Motor neuron (in vitro differentiated cells): ENCODE data around the gene DCC. TPM values are rescaled to one million over a fixed set of nuclear protein-coding genes. Genes with fewer than 3 reads are reported as not detected.

Experiments
- ATAC-seq, 8 experiments: fragments of 200-7000 bp; cut with Tn5 transposase; replicated peaks in 6 of 8; 2 replicates each; pipeline ENCODE4 v1.8.0; 2021; ENCODE audit warnings: mild to moderate bottlenecking in 8 of 8, moderate library complexity in 8 of 8
- H3K27ac ChIP-seq, 2 donors: fragments of 250-450 bp; sonication (Bioruptor Pico); 2 replicates each; pipeline ENCODE4 v1.9.0; 2021; ENCODE audit warnings: antibody characterized with exemption in 2 of 2, mild to moderate bottlenecking in 2 of 2, moderate library complexity in 1 of 2
- H3K4me1 ChIP-seq, 2 donors: fragments of 250-450 bp; sonication (Bioruptor Pico); replicated peaks in 1 of 2; 2 replicates each; pipeline ENCODE4 v1.6.1; 2021; ENCODE audit warnings: antibody characterized with exemption in 2 of 2, mild to moderate bottlenecking in 2 of 2, moderate library complexity in 1 of 2
- H3K4me3 ChIP-seq, 5 donors: fragments of 250-450 bp; sonication (Bioruptor Pico); 2 replicates each; pipeline ENCODE4 v1.9.0; 2021; ENCODE audit warnings: antibody characterized with exemption in 5 of 5, mild to moderate bottlenecking in 5 of 5, moderate library complexity in 4 of 5
- WGBS, 10 experiments: fragments of 450-650 bp; shearing (Covaris generic); methylation state at CpG; one replicate each; pipeline ENCODE4 v1.0.0; 2022; 5-methylcytosine and 5-hydroxymethylcytosine counted together
- in situ Hi-C, 9 experiments: fragments of 400-800 bp; cut with MboI; loops; one replicate each; pipeline ENCODE4 v1.15.0; 2021; ENCODE audit warnings: low sequenced_read_pairs in 9 of 9, low pct_unique_long_range_greater_than_20kb in 2 of 9; ENCODE audit not compliant: unreplicated experiment in 9 of 9
- total RNA-seq, 8 experiments: library from RNA; unstranded; fragments of 300-600 nt; gene quantifications; 2 replicates each; pipeline versions ENCODE4 v1.2.3 to v1.2.4, GENCODE V29; 2022

The DCC gene, protein sequence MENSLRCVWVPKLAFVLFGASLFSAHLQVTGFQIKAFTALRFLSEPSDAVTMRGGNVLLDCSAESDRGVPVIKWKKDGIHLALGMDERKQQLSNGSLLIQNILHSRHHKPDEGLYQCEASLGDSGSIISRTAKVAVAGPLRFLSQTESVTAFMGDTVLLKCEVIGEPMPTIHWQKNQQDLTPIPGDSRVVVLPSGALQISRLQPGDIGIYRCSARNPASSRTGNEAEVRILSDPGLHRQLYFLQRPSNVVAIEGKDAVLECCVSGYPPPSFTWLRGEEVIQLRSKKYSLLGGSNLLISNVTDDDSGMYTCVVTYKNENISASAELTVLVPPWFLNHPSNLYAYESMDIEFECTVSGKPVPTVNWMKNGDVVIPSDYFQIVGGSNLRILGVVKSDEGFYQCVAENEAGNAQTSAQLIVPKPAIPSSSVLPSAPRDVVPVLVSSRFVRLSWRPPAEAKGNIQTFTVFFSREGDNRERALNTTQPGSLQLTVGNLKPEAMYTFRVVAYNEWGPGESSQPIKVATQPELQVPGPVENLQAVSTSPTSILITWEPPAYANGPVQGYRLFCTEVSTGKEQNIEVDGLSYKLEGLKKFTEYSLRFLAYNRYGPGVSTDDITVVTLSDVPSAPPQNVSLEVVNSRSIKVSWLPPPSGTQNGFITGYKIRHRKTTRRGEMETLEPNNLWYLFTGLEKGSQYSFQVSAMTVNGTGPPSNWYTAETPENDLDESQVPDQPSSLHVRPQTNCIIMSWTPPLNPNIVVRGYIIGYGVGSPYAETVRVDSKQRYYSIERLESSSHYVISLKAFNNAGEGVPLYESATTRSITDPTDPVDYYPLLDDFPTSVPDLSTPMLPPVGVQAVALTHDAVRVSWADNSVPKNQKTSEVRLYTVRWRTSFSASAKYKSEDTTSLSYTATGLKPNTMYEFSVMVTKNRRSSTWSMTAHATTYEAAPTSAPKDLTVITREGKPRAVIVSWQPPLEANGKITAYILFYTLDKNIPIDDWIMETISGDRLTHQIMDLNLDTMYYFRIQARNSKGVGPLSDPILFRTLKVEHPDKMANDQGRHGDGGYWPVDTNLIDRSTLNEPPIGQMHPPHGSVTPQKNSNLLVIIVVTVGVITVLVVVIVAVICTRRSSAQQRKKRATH (N-terminal part only)
- 10 to 100 TPM in 4 of 8 experiments, 1 to 10 TPM in 1, under 1 TPM in 1, not detected in 2; 0.04 to 66.0 (median 48.3) TPM for total RNA-seq

DNA sequence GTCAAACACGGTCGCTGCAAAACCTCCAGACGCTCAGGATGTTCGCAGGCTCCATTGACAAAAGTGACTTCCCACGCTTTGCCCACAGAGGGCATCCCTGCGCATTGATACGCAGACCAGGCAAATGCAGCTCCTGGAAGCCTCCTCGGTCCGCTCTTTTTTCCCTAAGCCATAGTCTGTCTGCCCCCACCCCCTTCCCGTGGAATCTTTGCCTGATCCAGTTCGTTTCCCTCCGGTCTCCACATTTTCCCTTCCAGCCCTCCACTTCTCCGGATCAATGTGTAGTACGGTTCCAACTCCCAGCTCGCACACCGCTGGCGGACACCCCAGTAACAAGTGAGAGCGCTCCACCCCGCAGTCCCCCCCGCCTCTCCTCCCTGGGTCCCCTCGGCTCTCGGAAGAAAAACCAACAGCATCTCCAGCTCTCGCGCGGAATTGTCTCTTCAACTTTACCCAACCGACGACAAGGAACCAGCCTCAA lies at the start of gene DCC:
TSS of gene DCC (plus strand) at position 307 of the 481 bp plus-strand sequence. CDS start 591 bp downstream, outside the sequence.
- Histone ChIP-seq H3K27ac (peak within 1 kb of the TSS; percentile 44 to 82), H3K4me1 (peaks cover 9 to 12% of the 10 kb centered on the region in 2 donors), H3K4me3 (peak within 1 kb of the TSS; percentile 47 to 59 (median 54))
- ATAC-seq: peak in 7 of 8 experiments; percentile 23 to 77 (median 74)
- in situ Hi-C loops: loop anchor here in 2 of 9 experiments (25.0 kb wide), 2 partner anchors 678 to 1047 kb away; no protein-coding TSS in a partner anchor
- 1 to 17% (median 3%) methylated on average over 1 to 13 of the region's 27 CpGs; no CpG with 5 or more reads in 5 of the 10 experiments for WGBS, 10 experiments

DNA sequence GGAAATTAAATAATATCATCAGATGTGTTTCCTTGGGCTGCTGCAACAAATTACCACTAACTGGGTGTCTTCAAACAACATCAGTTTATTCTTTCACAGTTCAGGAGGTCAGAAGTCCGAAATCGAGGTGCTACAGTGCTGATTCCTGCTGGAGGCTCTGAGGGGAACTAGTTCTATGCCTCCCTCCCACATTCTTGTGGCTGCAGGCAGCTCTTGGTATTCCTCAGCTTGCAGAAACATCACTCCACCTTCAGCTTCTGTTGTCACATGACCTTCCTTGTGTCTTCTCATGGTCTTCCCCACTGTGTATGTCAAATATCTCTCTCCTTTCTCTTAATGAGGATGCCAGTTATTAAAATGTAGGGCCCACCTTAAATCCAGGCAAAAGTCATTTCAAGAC lies 29.3 kb upstream of the DCC start:
- WGBS, 10 experiments: 0 to 100% (median 42%) methylated on average over 2 of the region's 2 CpGs; no CpG with 5 or more reads in 4 of the 10 experiments
- Histone ChIP-seq H3K27ac (no peak overlapping the region), H3K4me3 (no peak overlapping the region), H3K4me1 (peaks cover 7 to 22% of the 10 kb centered on the region in 2 donors)
- in situ Hi-C loops: no loop called here
- ATAC-seq: no peak

DNA sequence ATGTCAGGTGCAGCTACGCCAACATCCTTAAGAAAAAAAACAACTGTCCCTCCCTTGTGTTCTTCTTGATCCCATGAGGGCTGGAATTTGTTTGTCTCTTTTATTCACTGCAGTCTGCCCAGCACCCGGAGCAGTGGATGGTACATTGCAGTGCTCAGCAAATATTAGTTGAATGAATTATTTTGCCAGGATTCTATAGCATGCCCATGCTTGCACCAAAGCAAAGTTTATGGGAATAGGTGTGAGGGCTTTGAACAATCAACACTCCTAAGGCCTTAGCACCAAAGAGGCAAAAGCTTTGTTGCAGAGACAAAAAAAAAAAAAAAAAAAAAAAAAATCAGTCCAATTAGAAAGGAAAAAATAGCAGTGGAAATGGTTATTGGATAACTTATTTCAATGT lies 28.7 kb upstream of the DCC start:
- whole genome bisulfite sequencing, 10 experiments: 0 to 86% (median 60%) methylated on average over 1 to 2 of the region's 2 CpGs; no CpG with 5 or more reads in 1 of the 10 experiments
- no peak for ATAC-seq
- Histone ChIP-seq H3K4me3 (no peak overlapping the region), H3K4me1 (peaks cover 7 to 22% of the 10 kb centered on the region in 2 donors), H3K27ac (no peak overlapping the region)
- in situ Hi-C loops: no loop called here

DNA sequence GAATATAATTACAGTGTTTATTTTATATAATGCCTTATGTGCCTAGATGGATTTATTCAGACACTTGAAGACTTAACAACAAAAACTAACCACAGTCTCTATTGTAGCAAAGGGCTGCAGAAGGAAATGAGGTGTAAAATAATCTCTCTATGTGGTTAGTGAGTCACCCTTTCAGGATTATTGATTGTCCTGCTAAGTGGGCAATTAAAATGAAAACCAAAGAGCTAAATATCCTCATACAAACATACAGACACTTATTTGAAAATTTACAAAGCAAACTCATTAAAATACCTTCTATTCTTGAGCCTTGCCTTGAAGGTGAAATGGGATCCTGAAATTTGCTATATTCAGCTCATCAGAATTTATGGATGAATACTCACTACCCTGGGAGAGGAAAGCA lies 27.7 kb upstream of the DCC start:
- H3K4me1 ChIP-seq: peaks cover 7 to 22% of the 10 kb centered on the region in 2 donors
- H3K27ac ChIP-seq: no peak overlapping the region
- no peak overlapping the region for H3K4me3 ChIP-seq
- ATAC-seq: peak in 5 of 8 experiments; percentile 93 to 97 (median 95)
- in situ Hi-C loops: no loop called here

DNA sequence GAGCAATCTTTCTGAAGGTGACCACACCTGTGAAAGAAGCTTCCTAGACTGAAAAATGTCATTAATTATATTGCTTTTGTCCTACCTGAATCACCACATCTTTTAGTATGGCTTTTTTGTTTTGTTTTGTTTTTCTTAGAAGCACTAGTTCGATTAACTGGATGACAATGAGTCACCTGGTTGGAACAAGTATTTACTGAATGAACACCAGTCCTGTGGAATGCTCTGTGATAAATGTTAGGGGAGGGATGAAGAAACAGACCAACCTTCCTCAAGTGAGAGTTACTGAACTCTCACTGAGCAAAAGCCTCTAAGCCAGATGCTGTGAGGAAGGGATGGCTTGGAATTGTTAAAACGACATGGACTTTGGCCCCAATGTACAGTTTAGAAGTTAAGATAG lies 26.8 kb upstream of the DCC start:
- no peak overlapping the region for H3K4me3 ChIP-seq
- peaks cover 7 to 22% of the 10 kb centered on the region in 2 donors for H3K4me1 ChIP-seq
- H3K27ac ChIP-seq: no peak overlapping the region
- WGBS, 10 experiments: 0 to 86% (median 40%) methylated on average over 1 to 2 of the region's 2 CpGs; no CpG with 5 or more reads in 1 of the 10 experiments
- in situ Hi-C loops: no loop called here
- ATAC-seq: no peak

DNA sequence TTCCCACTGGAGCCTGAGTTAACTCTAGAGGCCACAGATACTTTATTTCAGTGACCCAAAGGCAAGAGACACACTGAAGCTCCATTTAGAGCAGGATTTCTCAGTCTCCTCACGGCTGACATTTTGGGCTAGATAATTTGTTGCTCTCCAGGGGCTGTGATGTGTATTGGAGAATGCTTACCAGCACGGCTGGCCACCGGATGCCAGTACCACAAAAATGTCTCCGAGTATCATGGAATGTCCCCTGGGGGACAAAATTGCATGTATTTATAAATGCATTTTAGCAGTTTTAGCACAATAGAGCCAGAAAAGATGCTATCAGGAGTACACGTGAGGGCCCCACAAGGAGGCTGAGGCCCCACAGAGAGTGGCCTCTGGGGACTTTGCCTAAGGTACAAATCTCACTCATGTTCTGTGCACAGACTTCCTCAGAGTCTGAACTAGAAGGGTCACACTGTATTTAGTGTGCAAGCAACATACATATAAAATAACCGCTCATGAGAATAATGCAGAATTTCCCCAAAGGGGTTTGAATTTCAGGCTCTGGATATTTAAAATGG lies 20.5 kb upstream of the DCC start:
- 0 to 80% (median 27%) methylated on average over 1 to 5 of the region's 6 CpGs; no CpG with 5 or more reads in 2 of the 10 experiments for WGBS, 10 experiments
- ATAC-seq: peak in 5 of 8 experiments; percentile 30 to 95 (median 90)
- in situ Hi-C loops: no loop called here
- H3K4me3 ChIP-seq: no peak overlapping the region
- peaks cover 0 to 12% of the 10 kb centered on the region in 2 donors for H3K4me1 ChIP-seq
- H3K27ac ChIP-seq: no peak overlapping the region

DNA sequence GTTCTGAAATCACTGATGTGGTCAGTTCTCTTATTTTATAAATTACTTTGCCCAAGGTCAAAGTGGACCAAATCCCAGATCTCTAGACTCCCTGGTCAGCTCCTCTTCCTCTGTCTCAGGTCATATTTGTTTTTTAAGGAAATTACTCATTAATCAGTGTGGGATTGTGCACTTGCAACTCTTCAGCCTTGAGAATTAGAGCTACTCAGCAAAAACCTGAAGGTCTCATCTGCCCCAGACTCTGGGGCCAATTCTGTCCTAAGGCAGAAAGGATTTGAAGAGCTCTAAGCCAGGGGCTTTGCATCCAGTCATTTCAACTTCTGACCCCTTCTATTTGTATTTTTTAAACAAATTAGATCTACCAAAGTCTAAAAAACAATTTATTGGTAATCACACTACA lies 17.7 kb upstream of the DCC start:
- H3K4me1 ChIP-seq: peaks cover 0 to 12% of the 10 kb centered on the region in 2 donors
- no peak overlapping the region for H3K4me3 ChIP-seq
- in situ Hi-C loops: no loop called here
- no peak overlapping the region for H3K27ac ChIP-seq
- ATAC-seq: no peak

DNA sequence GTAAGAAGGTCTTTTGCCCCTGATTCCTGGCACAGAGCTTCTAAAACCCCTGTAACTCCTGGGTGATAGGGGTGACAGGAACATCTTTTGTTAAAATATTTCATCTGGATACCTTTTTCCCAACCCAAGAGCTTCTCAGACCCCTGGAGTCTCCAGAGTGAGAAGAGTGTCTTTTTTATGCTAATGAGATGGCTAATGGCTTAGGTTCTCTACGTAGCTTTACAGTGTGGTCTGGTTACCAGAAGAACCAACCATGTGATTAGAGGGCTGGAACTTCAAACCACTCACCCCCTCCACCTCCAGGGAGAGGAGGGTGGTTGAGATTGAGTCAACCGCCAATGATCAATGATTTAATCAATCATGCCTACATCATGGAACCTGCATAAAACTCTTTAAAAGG lies 16.2 kb upstream of the DCC start:
- in situ Hi-C loops: no loop called here
- no peak for ATAC-seq
- 0 to 40% (median 35%) methylated on average over 1 to 2 of the region's 2 CpGs; no CpG with 5 or more reads in 4 of the 10 experiments for WGBS, 10 experiments

DNA sequence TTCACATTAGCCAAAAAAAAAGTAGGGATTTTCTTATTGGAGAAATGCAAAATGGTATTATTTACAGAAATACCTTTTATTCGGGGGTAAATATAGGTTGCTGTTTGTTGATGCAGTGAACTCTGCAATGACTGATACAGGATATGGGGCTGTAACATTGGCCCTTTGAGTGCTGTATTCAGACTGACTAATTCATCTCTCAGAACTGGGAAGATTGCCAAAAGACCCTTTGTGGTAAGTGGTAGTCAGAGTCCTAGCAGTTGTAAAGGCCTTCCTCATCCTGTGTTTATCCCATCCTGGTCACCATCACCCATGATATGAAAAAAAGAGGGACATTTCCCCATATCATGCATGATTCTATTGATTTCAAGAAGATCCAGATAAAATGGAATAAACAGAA lies 14.0 kb upstream of the DCC start:
- Histone ChIP-seq H3K4me3 (no peak overlapping the region), H3K4me1 (no peaks in the 10 kb centered on the region), H3K27ac (no peak overlapping the region)
- in situ Hi-C loops: loop anchor here in 2 of 9 experiments (25.0 kb wide), 2 partner anchors 664 to 1061 kb away; no protein-coding TSS in a partner anchor
- WGBS, 10 experiments: 0 to 100% (median 86%) methylated on average over 1 of the region's 1 CpG; no CpG with 5 or more reads in 1 of the 10 experiments
- peak in 3 of 8 experiments; percentile 50 to 73 (median 57) for ATAC-seq

More for the DNA sequence above, 16.2 kb upstream of the DCC start:
- Histone ChIP-seq H3K27ac (no peak overlapping the region), H3K4me3 (no peak overlapping the region), H3K4me1 (peaks cover 0 to 12% of the 10 kb centered on the region in 2 donors)

DNA sequence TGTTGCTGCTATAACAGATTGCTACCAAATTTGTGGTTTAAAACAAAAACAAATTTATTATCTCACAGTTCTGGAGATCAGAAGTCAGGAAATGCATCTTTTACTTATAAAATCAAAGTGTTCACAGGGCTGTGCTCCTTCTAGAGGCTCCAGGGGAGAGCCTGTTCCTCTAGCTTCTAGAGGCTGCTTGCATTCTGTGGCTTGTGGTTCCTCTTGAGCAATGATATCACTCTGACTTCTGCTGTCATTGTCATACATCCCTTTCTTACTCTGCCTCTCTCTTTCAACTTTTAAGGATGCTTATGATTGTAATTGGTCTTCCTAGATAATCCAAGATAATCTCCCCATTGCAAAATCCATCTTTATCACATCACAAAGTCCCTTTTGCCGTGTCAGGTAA lies 6.1 kb upstream of the DCC start:
- Histone ChIP-seq H3K27ac (no peak overlapping the region), H3K4me3 (no peak overlapping the region), H3K4me1 (peaks cover 0 to 9% of the 10 kb centered on the region in 2 donors)
- no peak for ATAC-seq
- in situ Hi-C loops: loop anchor here in 2 of 9 experiments (25.0 kb wide), 2 partner anchors 672 to 1053 kb away; no protein-coding TSS in a partner anchor
- 0 to 100% (median 60%) methylated on average over 1 of the region's 1 CpG; no CpG with 5 or more reads in 4 of the 10 experiments for WGBS, 10 experiments

DNA sequence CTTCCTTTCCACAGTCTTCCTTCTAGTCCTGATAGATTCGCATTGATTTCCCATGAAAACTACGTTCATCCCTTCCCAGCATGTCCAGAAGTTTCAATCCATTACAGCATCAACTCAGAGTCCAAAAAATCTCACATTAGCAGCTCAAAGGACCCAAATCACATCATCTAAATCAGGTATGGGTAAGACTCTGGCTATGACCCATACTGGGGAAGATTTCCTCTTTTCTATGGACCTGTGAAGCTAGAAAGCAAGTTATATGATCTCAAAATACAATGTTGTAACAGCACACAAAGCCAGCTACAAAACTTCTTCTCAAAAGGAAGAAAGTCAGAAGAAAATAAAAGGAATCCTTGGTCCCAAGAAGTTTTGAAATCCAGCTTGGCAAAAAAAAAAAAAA lies 5.7 kb upstream of the DCC start:
- in situ Hi-C loops: loop anchor here in 2 of 9 experiments (25.0 kb wide), 2 partner anchors 672 to 1053 kb away; no protein-coding TSS in a partner anchor
- no peak for ATAC-seq
- Histone ChIP-seq H3K4me1 (peaks cover under 1 to 9% of the 10 kb centered on the region in 2 donors), H3K27ac (no peak overlapping the region), H3K4me3 (no peak overlapping the region)
- 10 to 100% (median 100%) methylated on average over 1 to 2 of the region's 2 CpGs; no CpG with 5 or more reads in 5 of the 10 experiments for WGBS, 10 experiments

DNA sequence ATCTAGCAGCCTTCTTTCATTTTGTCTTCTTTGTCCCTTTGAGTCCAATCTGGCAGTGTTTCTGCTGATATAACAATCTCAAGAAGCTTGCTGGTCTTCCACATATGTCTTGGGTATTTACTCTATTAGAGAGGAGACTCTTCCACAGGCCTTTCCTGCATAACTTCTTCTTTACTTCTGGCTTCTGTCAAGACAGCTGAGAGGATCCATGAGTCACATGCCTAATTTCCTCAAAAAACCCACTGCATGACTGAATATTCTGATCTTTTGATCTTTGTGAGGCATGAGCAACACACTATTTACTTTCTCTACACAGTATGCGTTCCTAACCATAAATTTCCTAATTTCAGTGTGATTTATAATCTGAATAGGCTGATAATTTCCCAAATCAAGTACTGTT lies 5.1 kb upstream of the DCC start:
- 0 to 91% (median 60%) methylated on average over 1 of the region's 1 CpG; no CpG with 5 or more reads in 1 of the 10 experiments for WGBS, 10 experiments

More for the DNA sequence above, 5.1 kb upstream of the DCC start:
- peaks cover 4 to 9% of the 10 kb centered on the region in 2 donors for H3K4me1 ChIP-seq
- H3K27ac ChIP-seq: no peak overlapping the region
- ATAC-seq: no peak
- in situ Hi-C loops: loop anchor here in 2 of 9 experiments (25.0 kb wide), 2 partner anchors 673 to 1052 kb away; no protein-coding TSS in a partner anchor
- H3K4me3 ChIP-seq: no peak overlapping the region
